Measurements from ENCODE around the gene VSTM2B.

Gene VSTM2B

DNA sequence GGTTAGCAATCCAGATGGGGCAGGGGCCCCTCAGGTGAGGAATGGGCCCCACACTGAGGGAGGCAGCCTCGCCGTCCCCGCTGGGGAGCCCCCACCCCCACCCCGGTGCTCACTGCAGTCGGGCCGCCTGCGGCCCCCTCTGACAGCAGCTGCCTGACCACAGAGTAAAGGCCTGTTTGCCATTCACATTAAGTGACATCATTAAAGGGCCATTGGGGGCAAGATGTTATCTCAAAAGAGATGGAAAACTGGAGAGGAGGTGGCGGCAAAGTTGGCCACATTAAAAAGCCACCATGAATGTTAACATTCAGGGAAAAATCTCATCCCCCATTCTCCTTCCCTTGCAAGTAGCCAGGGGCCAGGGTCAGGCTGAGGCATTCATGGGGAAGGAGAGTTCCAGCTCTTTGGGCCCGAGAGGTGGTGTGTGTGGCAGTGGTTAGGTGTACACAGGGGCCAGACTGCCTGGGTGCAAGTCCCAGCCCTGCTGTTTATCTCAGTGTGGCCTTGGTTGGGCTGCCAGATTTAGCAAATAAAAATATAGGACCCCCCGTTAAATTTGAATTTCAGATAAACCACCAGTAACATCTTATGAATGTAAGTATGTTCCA, 20.9 kb downstream of the VSTM2B start:
- H3K27ac ChIP-seq (ENCODE audit: low read length) = no peak overlapping the region
- no peak overlapping the region for H3K4me2 ChIP-seq (ENCODE audit: low read depth, low read length)
- H3K4me3 ChIP-seq (ENCODE audit: low read length) = no peak overlapping the region
- H3K27me3 ChIP-seq (replicated peaks; ENCODE audit: insufficient read depth, low read length) = peaks cover 25% of the 10 kb centered on the region
- no peak overlapping the region for H2AFZ ChIP-seq (ENCODE audit: low read length)
- H3K36me3 ChIP-seq (replicated peaks; ENCODE audit: insufficient read depth, low read length) = no peaks in the 10 kb centered on the region
- H3K9me3 ChIP-seq (replicated peaks; ENCODE audit: insufficient read depth, low read length) = no peaks in the 10 kb centered on the region
- H3K4me1 ChIP-seq (ENCODE audit: low read length) = no peaks in the 10 kb centered on the region
- no peaks in the 10 kb centered on the region for H3K9me2 ChIP-seq (replicated peaks; ENCODE audit: insufficient read depth, low read length)
- DNase-seq = no peak
- TF ChIP-seq EZH2 (optimal IDR thresholded peaks at IDR 0.05; ENCODE audit: low read depth, low read length) (no peak), EZH2phosphoT487 (IDR thresholded peaks at IDR 0.05; ENCODE audit: low read length) (no peak)
- TF ChIP-seq, protein P1, sequence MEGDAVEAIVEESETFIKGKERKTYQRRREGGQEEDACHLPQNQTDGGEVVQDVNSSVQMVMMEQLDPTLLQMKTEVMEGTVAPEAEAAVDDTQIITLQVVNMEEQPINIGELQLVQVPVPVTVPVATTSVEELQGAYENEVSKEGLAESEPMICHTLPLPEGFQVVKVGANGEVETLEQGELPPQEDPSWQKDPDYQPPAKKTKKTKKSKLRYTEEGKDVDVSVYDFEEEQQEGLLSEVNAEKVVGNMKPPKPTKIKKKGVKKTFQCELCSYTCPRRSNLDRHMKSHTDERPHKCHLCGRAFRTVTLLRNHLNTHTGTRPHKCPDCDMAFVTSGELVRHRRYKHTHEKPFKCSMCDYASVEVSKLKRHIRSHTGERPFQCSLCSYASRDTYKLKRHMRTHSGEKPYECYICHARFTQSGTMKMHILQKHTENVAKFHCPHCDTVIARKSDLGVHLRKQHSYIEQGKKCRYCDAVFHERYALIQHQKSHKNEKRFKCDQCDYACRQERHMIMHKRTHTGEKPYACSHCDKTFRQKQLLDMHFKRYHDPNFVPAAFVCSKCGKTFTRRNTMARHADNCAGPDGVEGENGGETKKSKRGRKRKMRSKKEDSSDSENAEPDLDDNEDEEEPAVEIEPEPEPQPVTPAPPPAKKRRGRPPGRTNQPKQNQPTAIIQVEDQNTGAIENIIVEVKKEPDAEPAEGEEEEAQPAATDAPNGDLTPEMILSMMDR (IDR thresholded peaks at IDR 0.05; ENCODE audit: low read length) = no peak
- no peaks in the 10 kb centered on the region for H4K20me1 ChIP-seq (ENCODE audit: insufficient read depth, low read length)
- H3F3A ChIP-seq (ENCODE audit: insufficient read depth, low read length) = no peaks in the 10 kb centered on the region
- no peak overlapping the region for H3K9ac ChIP-seq (ENCODE audit: low read length)
- no peaks in the 10 kb centered on the region for H3K79me2 ChIP-seq (ENCODE audit: low read length)

DNA sequence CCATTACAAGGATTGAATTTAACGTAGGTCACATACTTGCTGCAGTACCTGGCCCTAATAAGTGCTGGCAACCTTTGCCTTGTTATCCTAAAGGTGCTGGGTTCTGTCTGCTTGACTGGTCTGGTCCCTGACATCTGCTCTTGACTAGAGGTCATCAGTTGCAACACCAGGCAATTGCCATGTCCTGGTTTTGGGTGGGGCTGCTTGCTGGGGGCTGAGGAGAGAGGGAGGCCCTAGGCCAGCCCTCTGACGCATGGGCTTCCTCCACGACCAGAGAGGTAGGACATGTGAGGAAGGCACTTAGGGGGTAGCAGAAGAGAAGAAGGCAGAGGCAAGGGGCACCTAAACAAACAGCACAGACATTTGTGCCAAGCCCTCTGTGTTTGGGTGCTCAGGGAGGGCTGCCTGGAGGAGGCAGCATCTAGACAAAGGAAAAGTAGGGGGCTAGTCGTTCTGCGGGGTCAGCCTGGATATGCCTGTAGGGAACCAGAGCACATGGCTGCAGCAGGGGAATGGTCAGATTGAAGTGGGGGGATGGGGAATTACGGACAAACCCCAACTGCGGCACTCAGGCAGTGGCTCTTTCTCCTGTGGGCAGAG, 21.7 kb downstream of the VSTM2B start:
- TF ChIP-seq, protein P1 (IDR thresholded peaks at IDR 0.05; ENCODE audit: low read length) = no peak
- no peak for TF ChIP-seq EZH2 (optimal IDR thresholded peaks at IDR 0.05; ENCODE audit: low read depth, low read length)
- no peak for TF ChIP-seq EZH2phosphoT487 (IDR thresholded peaks at IDR 0.05; ENCODE audit: low read length)

DNA sequence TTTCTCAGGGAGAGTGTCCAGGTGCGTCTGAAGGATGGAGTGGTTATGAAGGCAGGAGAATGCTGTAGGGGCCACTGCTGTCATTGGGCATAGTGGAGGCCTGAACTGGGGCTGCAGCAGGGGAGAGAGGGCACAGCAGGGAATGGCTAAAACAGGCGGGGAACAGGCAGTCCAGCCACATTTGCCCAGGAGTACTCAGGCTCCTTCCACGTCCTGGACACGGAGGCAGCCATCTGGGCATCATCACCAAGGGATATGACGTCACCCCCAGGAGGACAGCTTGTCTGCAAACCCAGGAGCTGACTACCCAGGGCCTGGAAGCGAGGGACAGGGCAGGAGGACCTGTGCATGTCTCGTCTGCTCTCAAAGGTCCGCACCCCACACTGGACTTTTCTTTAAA, 22.2 kb downstream of the VSTM2B start:
- Histone ChIP-seq H3K79me2 (ENCODE audit: low read length) (no peaks in the 10 kb centered on the region), H3K9me2 (replicated peaks; ENCODE audit: insufficient read depth, low read length) (no peaks in the 10 kb centered on the region), H3K36me3 (replicated peaks; ENCODE audit: insufficient read depth, low read length) (no peaks in the 10 kb centered on the region), H3K9me3 (replicated peaks; ENCODE audit: insufficient read depth, low read length) (no peaks in the 10 kb centered on the region), H3K4me2 (ENCODE audit: low read depth, low read length) (no peak overlapping the region), H3K9ac (ENCODE audit: low read length) (no peak overlapping the region), H4K20me1 (ENCODE audit: insufficient read depth, low read length) (no peaks in the 10 kb centered on the region), H3F3A (ENCODE audit: insufficient read depth, low read length) (no peaks in the 10 kb centered on the region), H2AFZ (ENCODE audit: low read length) (no peak overlapping the region), H3K27ac (ENCODE audit: low read length) (no peak overlapping the region), H3K4me1 (ENCODE audit: low read length) (no peaks in the 10 kb centered on the region), H3K4me3 (ENCODE audit: low read length) (no peak overlapping the region), H3K27me3 (replicated peaks; ENCODE audit: insufficient read depth, low read length) (peaks cover 25% of the 10 kb centered on the region)
- TF ChIP-seq EZH2phosphoT487 (IDR thresholded peaks at IDR 0.05; ENCODE audit: low read length) = no peak
- TF ChIP-seq, protein P1 (IDR thresholded peaks at IDR 0.05; ENCODE audit: low read length) = no peak
- no peak for TF ChIP-seq EZH2 (optimal IDR thresholded peaks at IDR 0.05; ENCODE audit: low read depth, low read length)
- no peak for DNase-seq

More for the DNA sequence above, 21.7 kb downstream of the VSTM2B start:
- no peak overlapping the region for H3K4me2 ChIP-seq (ENCODE audit: low read depth, low read length)
- H3K4me3 ChIP-seq (ENCODE audit: low read length) = no peak overlapping the region
- H3K9me2 ChIP-seq (replicated peaks; ENCODE audit: insufficient read depth, low read length) = no peaks in the 10 kb centered on the region
- H3K36me3 ChIP-seq (replicated peaks; ENCODE audit: insufficient read depth, low read length) = no peaks in the 10 kb centered on the region
- H3K9ac ChIP-seq (ENCODE audit: low read length) = no peak overlapping the region
- DNase-seq = no peak
- H4K20me1 ChIP-seq (ENCODE audit: insufficient read depth, low read length) = no peaks in the 10 kb centered on the region
- H3F3A ChIP-seq (ENCODE audit: insufficient read depth, low read length) = no peaks in the 10 kb centered on the region
- no peaks in the 10 kb centered on the region for H3K9me3 ChIP-seq (replicated peaks; ENCODE audit: insufficient read depth, low read length)
- H3K27me3 ChIP-seq (replicated peaks; ENCODE audit: insufficient read depth, low read length) = peaks cover 25% of the 10 kb centered on the region
- no peaks in the 10 kb centered on the region for H3K4me1 ChIP-seq (ENCODE audit: low read length)
- no peak overlapping the region for H3K27ac ChIP-seq (ENCODE audit: low read length)
- no peaks in the 10 kb centered on the region for H3K79me2 ChIP-seq (ENCODE audit: low read length)
- no peak overlapping the region for H2AFZ ChIP-seq (ENCODE audit: low read length)
